Measurements from ENCODE around the gene ALG14. TPM values are rescaled to one million over a fixed set of nuclear protein-coding genes. Genes with fewer than 3 reads are reported as not detected.

ALG14 gene
- total and polyA plus RNA-seq, 10 of the 15 experiments (the other 5 are each of a cell fraction or from before 2014, with no cell fraction given) = 2.6 to 19.2 (median 7.5) TPM

GRCh38 chr1:94983171-94983739 lies 89.5 kb downstream of the ALG14 start (continued):
- TF ChIP-seq E2F8 (IDR thresholded peaks at IDR 0.05; ENCODE audit: low read depth, partially characterized antibody) (no peak), CHD2 (IDR thresholded peaks at IDR 0.05; ENCODE audit: borderline replicate concordance, low read depth, low read length) (no peak), ZNF592 (IDR thresholded peaks at IDR 0.05) (no peak), SUPT20H (IDR thresholded peaks at IDR 0.05; ENCODE audit: borderline replicate concordance, control insufficient read depth, low read depth, low read length) (no peak), IRF4 (IDR thresholded peaks at IDR 0.05; ENCODE audit: low read depth, low read length) (no peak), BHLHE40 (IDR thresholded peaks at IDR 0.05; ENCODE audit: borderline replicate concordance in 1 of 2, low read depth in 2 of 2, low read length in 1 of 2) (no peak), SPI1 (IDR thresholded peaks at IDR 0.05; ENCODE audit: borderline replicate concordance, insufficient read depth, low read depth, low read length) (no peak), HDAC2 (IDR thresholded peaks at IDR 0.05) (no peak), RELA (IDR thresholded peaks at IDR 0.05; ENCODE audit: borderline replicate concordance, partially characterized antibody) (no peak), NFYA (IDR thresholded peaks at IDR 0.05; ENCODE audit: borderline replicate concordance, low read depth, low read length) (no peak)
